ENCODE data around the gene ADGRG6. TPM values are rescaled to one million over a fixed set of nuclear protein-coding genes. Genes with fewer than 3 reads are reported as not detected.

Gene ADGRG6
- total and polyA plus RNA-seq, 2 of the 8 experiments (the other 6 are each of a cell fraction or from before 2014, with no cell fraction given), result 1.1 to 6.2 TPM

DNA sequence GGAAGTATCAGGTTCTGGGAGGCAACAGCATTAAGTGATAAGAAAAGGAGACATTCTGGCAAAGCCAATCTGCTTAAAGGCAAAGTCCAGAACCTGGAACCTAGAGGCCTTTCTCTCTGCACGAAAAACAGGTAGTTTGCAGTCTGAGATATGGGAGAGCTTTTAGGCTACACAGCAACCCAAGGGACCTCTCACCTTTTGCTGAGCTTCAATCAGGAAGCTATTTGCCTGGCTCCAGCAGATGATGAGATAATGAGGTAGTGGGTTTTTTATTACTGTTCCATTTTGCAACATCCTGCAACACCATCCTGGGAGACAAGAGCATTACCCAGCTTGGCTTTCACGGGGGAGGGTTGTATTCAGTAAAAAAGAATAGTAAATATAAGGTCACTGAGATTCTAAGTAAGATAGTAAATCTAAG is 143.1 kb downstream of the ADGRG6 start (continued):
- TF ChIP-seq, protein P1, sequence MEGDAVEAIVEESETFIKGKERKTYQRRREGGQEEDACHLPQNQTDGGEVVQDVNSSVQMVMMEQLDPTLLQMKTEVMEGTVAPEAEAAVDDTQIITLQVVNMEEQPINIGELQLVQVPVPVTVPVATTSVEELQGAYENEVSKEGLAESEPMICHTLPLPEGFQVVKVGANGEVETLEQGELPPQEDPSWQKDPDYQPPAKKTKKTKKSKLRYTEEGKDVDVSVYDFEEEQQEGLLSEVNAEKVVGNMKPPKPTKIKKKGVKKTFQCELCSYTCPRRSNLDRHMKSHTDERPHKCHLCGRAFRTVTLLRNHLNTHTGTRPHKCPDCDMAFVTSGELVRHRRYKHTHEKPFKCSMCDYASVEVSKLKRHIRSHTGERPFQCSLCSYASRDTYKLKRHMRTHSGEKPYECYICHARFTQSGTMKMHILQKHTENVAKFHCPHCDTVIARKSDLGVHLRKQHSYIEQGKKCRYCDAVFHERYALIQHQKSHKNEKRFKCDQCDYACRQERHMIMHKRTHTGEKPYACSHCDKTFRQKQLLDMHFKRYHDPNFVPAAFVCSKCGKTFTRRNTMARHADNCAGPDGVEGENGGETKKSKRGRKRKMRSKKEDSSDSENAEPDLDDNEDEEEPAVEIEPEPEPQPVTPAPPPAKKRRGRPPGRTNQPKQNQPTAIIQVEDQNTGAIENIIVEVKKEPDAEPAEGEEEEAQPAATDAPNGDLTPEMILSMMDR (IDR thresholded peaks at IDR 0.05; ENCODE audit: control extremely low read depth in 1 of 3, insufficient read depth in 1 of 3, low read depth in 1 of 3, low read length in 3 of 3), result no peak
- TF ChIP-seq, protein P2, sequence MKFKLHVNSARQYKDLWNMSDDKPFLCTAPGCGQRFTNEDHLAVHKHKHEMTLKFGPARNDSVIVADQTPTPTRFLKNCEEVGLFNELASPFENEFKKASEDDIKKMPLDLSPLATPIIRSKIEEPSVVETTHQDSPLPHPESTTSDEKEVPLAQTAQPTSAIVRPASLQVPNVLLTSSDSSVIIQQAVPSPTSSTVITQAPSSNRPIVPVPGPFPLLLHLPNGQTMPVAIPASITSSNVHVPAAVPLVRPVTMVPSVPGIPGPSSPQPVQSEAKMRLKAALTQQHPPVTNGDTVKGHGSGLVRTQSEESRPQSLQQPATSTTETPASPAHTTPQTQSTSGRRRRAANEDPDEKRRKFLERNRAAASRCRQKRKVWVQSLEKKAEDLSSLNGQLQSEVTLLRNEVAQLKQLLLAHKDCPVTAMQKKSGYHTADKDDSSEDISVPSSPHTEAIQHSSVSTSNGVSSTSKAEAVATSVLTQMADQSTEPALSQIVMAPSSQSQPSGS (IDR thresholded peaks at IDR 0.05; ENCODE audit: low read length), result no peak
- TF ChIP-seq RAD21 (IDR thresholded peaks at IDR 0.05 in 1 of 2, conservative IDR thresholded peaks at IDR 0.05 in 1 of 2; ENCODE audit: low read depth in 2 of 2, low read length in 2 of 2) (no peak), RNF2 (IDR thresholded peaks at IDR 0.05; ENCODE audit: borderline replicate concordance, low read depth, low read length, missing control alignments, poor library complexity, severe bottlenecking) (no peak), MAFK (IDR thresholded peaks at IDR 0.05; ENCODE audit: low read depth, low read length) (no peak), TEAD4 (IDR thresholded peaks at IDR 0.05; ENCODE audit: low read depth, low read length) (no peak), POLR2AphosphoS5 (IDR thresholded peaks at IDR 0.05; ENCODE audit: low read depth, low read length) (no peak), CEBPB (IDR thresholded peaks at IDR 0.05; ENCODE audit: low read depth, low read length) (no peak)

Measured in H1 (cell line).